ENCODE results near the gene MACROD2. TPM values are rescaled to one million over a fixed set of nuclear protein-coding genes. Genes with fewer than 3 reads are reported as not detected.

Gene MACROD2
- total and polyA plus RNA-seq, 4 donors = 13.0 to 67.1 (median 20.7) TPM

GRCh38 chr20:14401479-14402138, 406.3 kb downstream of the MACROD2 start:
- no peak overlapping the region for H3K27ac ChIP-seq (ENCODE audit: low read depth in 1 of 2, low read length in 1 of 2)
- no peak for DNase-seq
- no peaks in the 10 kb centered on the region for H3K9me3 ChIP-seq (ENCODE audit: control insufficient read depth in 4 of 4, insufficient read depth in 3 of 4, low read length in 3 of 4)
- no peaks in the 10 kb centered on the region for H3K27me3 ChIP-seq (ENCODE audit: control insufficient read depth in 3 of 3, insufficient read depth in 3 of 3, low read length in 2 of 3)
- H3K4me3 ChIP-seq = no peak overlapping the region
- H3K4me1 ChIP-seq (ENCODE audit: control insufficient read depth in 5 of 5, insufficient read depth in 5 of 5, low read length in 5 of 5) = peaks cover 0 to 3% (median 0%) of the 10 kb centered on the region in 5 donors
- no peak for ATAC-seq (ENCODE audit: insufficient read depth, low FRiP score)
- TF ChIP-seq CTCF (IDR thresholded peaks at IDR 0.05; ENCODE audit: control extremely low read depth, extremely low read depth) = no peak
- no peaks in the 10 kb centered on the region for H3K36me3 ChIP-seq (ENCODE audit: control insufficient read depth in 4 of 4, insufficient read depth in 4 of 4, low read length in 4 of 4)
- H3K9ac ChIP-seq (ENCODE audit: insufficient read depth in 1 of 2, low read length in 2 of 2) = no peak overlapping the region

GRCh38 chr20:14404515-14404914, 409.2 kb downstream of the MACROD2 start:
- H3K4me3 ChIP-seq = no peak overlapping the region
- H3K27ac ChIP-seq (ENCODE audit: low read depth in 1 of 2, low read length in 1 of 2) = no peak overlapping the region
- no peak for TF ChIP-seq CTCF (IDR thresholded peaks at IDR 0.05; ENCODE audit: control extremely low read depth, extremely low read depth)
- H3K9me3 ChIP-seq (ENCODE audit: control insufficient read depth in 4 of 4, insufficient read depth in 3 of 4, low read length in 3 of 4) = no peaks in the 10 kb centered on the region
- H3K9ac ChIP-seq (ENCODE audit: insufficient read depth in 1 of 2, low read length in 2 of 2) = no peak overlapping the region
- DNase-seq = no peak
- H3K36me3 ChIP-seq (ENCODE audit: control insufficient read depth in 4 of 4, insufficient read depth in 4 of 4, low read length in 4 of 4) = no peaks in the 10 kb centered on the region
- peaks cover 0 to 3% (median 0%) of the 10 kb centered on the region in 5 donors for H3K4me1 ChIP-seq (ENCODE audit: control insufficient read depth in 5 of 5, insufficient read depth in 5 of 5, low read length in 5 of 5)
- 96 to 100% methylated on average over 2 of the region's 2 CpGs for WGBS, 2 donors
- no peak for ATAC-seq (ENCODE audit: insufficient read depth, low FRiP score)
- no peaks in the 10 kb centered on the region for H3K27me3 ChIP-seq (ENCODE audit: control insufficient read depth in 3 of 3, insufficient read depth in 3 of 3, low read length in 2 of 3)

- Histone ChIP-seq H3K4me3 (no peak overlapping the region), H3K36me3 (ENCODE audit: control insufficient read depth in 4 of 4, insufficient read depth in 4 of 4, low read length in 4 of 4) (no peaks in the 10 kb centered on the region), H3K4me1 (ENCODE audit: control insufficient read depth in 5 of 5, insufficient read depth in 5 of 5, low read length in 5 of 5) (peaks cover 0 to 3% (median 0%) of the 10 kb centered on the region in 5 donors), H3K27me3 (ENCODE audit: control insufficient read depth in 3 of 3, insufficient read depth in 3 of 3, low read length in 2 of 3) (no peaks in the 10 kb centered on the region), H3K9me3 (ENCODE audit: control insufficient read depth in 4 of 4, insufficient read depth in 3 of 4, low read length in 3 of 4) (no peaks in the 10 kb centered on the region), H3K9ac (ENCODE audit: insufficient read depth in 1 of 2, low read length in 2 of 2) (no peak overlapping the region), H3K27ac (ENCODE audit: low read depth in 1 of 2, low read length in 1 of 2) (no peak overlapping the region)
- DNase-seq (no peak), ATAC-seq (ENCODE audit: insufficient read depth, low FRiP score) (no peak)
- TF ChIP-seq CTCF (IDR thresholded peaks at IDR 0.05; ENCODE audit: control extremely low read depth, extremely low read depth) = no peak
Observed at GRCh38 chr20:14406495-14406894, 411.2 kb downstream of the MACROD2 start.

GRCh38 chr20:14407336-14407735, 412.0 kb downstream of the MACROD2 start:
- WGBS, 2 donors = 87 to 89% methylated on average over 3 of the region's 3 CpGs
- Histone ChIP-seq H3K27ac (ENCODE audit: low read depth in 1 of 2, low read length in 1 of 2) (no peak overlapping the region), H3K9ac (ENCODE audit: insufficient read depth in 1 of 2, low read length in 2 of 2) (no peak overlapping the region), H3K36me3 (ENCODE audit: control insufficient read depth in 4 of 4, insufficient read depth in 4 of 4, low read length in 4 of 4) (no peaks in the 10 kb centered on the region), H3K27me3 (ENCODE audit: control insufficient read depth in 3 of 3, insufficient read depth in 3 of 3, low read length in 2 of 3) (no peaks in the 10 kb centered on the region), H3K4me3 (no peak overlapping the region), H3K9me3 (ENCODE audit: control insufficient read depth in 4 of 4, insufficient read depth in 3 of 4, low read length in 3 of 4) (no peaks in the 10 kb centered on the region), H3K4me1 (ENCODE audit: control insufficient read depth in 5 of 5, insufficient read depth in 5 of 5, low read length in 5 of 5) (peaks cover 0 to under 1% (median 0%) of the 10 kb centered on the region in 5 donors)
- ATAC-seq (ENCODE audit: insufficient read depth, low FRiP score) (no peak), DNase-seq (no peak)
- TF ChIP-seq CTCF (IDR thresholded peaks at IDR 0.05; ENCODE audit: control extremely low read depth, extremely low read depth) = no peak

Measured in lung (tissue), 12 donors.